Measurements from ENCODE around the gene TICAM2.

TICAM2 gene

GRCh38 chr5:115530426-115530825 lies 71.9 kb downstream of the TICAM2 start:
- Histone ChIP-seq H3K79me2 (ENCODE audit: low read length) (peaks cover 93% of the 10 kb centered on the region), H3K4me2 (ENCODE audit: low read length) (no peak overlapping the region), H4K20me1 (ENCODE audit: insufficient read depth, low read length) (peaks cover 72% of the 10 kb centered on the region), H3K9me3 (ENCODE audit: insufficient read depth, low read length) (no peaks in the 10 kb centered on the region), H3K9ac (ENCODE audit: low read length) (no peak overlapping the region), H3K4me3 (ENCODE audit: low read length) (no peak overlapping the region), H2AFZ (ENCODE audit: low read depth, low read length) (no peak overlapping the region), H3K27ac (ENCODE audit: low read length) (no peak overlapping the region), H3K27me3 (ENCODE audit: low read depth, low read length) (no peaks in the 10 kb centered on the region), H3K36me3 (replicated peaks; ENCODE audit: low read depth, low read length) (peaks cover 26% of the 10 kb centered on the region), H3K4me1 (ENCODE audit: low read length) (0 out of 2 replicates have a peak, but pooled peaks cover 2% of the 10 kb centered on the region)
- TF ChIP-seq CTCF (IDR thresholded peaks at IDR 0.05; ENCODE audit: low read depth, low read length) (no peak), EZH2phosphoT487 (IDR thresholded peaks at IDR 0.05; ENCODE audit: low read depth) (no peak)
